GM12878 (cell line): ENCODE data around the gene NFYB. TPM values are rescaled to one million over a fixed set of nuclear protein-coding genes. Genes with fewer than 3 reads are reported as not detected.

Experiments used
- ATF3 ChIP-seq: IDR thresholded peaks from 2 replicates; pipeline ENCODE4 v1.6.1; 2011; ENCODE audit warnings: low read depth, mild to moderate bottlenecking, low read length, moderate library complexity, borderline replicate concordance; ENCODE audit errors: extremely low read depth
- CHD2 ChIP-seq: IDR thresholded peaks from 2 replicates; pipeline ENCODE4 v1.6.1; 2011; ENCODE audit warnings: low read depth, low read length, improper control_type of control experiment, borderline replicate concordance
- EP300 ChIP-seq, 2 experiments: fragments of 150-350 bp in 1 of 2; IDR thresholded peaks; 2 replicates each; pipeline ENCODE4 v1.6.1; 2011 to 2012; ENCODE audit warnings: low read depth in 2 of 2, low read length in 2 of 2, borderline replicate concordance in 1 of 2, improper control_type of control experiment in 1 of 2, inconsistent platforms in 1 of 2; ENCODE audit not compliant: control insufficient read depth in 1 of 2
- HSF1 ChIP-seq: fragments of 150-350 bp; IDR thresholded peaks from 2 replicates; pipeline ENCODE4 v1.6.1; 2014; ENCODE audit warnings: mild to moderate bottlenecking, low read depth, low read length
- PRDM15 ChIP-seq: fragments of 450-650 bp; formaldehyde crosslinking; IDR thresholded peaks from 2 replicates; pipeline ENCODE4 v1.4.0; 2020; ENCODE audit warnings: mild to moderate bottlenecking, moderate library complexity
- RAD21 ChIP-seq: IDR thresholded peaks from 2 replicates; pipeline ENCODE4 v1.6.1; 2011; ENCODE audit warnings: mild to moderate bottlenecking, low read depth, low read length, moderate library complexity; ENCODE audit not compliant: insufficient read depth
- SP1 ChIP-seq: IDR thresholded peaks from one replicate; pipeline ENCODE4 v1.6.1; 2011; ENCODE audit warnings: low read depth, low read length
- ZNF687 ChIP-seq: fragments of 450-650 bp; IDR thresholded peaks from 2 replicates; pipeline ENCODE4 v1.6.1; 2017; ENCODE audit warnings: mild to moderate bottlenecking, moderate library complexity
- polyA plus RNA-seq, 11 experiments: library from polyadenylated mRNA; depleted of rRNA in 4 of 11; unstranded in 6 of 11; stranded (reverse) in 5 of 11; fragments of >200 nt; fragmentation: Nextera tagmentation in 4 of 11; fragmentation: Illumina TruSeq in 1 of 11; extraction: Ambion mirVana in 4 of 11; extraction: Trizol in 1 of 11; gene quantifications; 1 replicate in 1 of 11; 2 replicates in 10 of 11; pipeline versions ENCODE4 v1.2.1 to v1.2.3, GENCODE V29; 2011 to 2016; ENCODE audit warnings: inconsistent platforms in 2 of 11, missing spikeins in 2 of 11, low read depth in 1 of 11
- total RNA-seq, 4 experiments: library from RNA; depleted of rRNA in 3 of 4; stranded (reverse); fragments of >200 nt in 3 of 4; fragmentation: Illumina TruSeq in 1 of 4; extraction: Trizol in 1 of 4; gene quantifications; 2 replicates each; pipeline versions ENCODE4 v1.2.1 to v1.2.3, GENCODE V29; 2013 to 2021

Gene NFYB
- total and polyA plus RNA-seq, 10 of the 15 experiments (the other 5 are each of a cell fraction or from before 2014, with no cell fraction given): 13.8 to 42.3 (median 28.2) TPM

DNA sequence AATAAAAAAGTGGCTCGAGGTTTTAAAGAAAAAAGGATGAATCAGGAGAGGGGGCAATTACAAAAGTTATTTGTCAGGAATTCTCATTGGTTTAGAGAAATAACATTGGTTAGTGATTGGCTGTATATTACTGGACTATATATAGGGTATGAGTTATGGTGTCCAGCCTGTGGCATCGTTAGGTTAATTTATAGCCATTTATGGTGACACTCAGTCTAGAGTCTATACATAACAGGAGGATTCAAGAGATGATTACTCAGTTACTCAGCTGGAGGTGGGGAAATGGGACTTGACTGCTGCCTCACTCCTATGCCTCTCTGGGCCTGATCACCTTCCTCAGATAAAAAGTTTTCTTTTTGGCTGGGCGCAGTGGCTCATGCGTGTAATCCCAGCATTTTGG, 25.6 kb upstream of the NFYB start (continued):
- no peak for TF ChIP-seq RAD21
- no peak for TF ChIP-seq CHD2
- no peak for TF ChIP-seq PRDM15 (CRISPR knock-in tag)
- TF ChIP-seq EP300 (IDR thresholded peaks at IDR 0.05; ENCODE audit: borderline replicate concordance in 1 of 2, control insufficient read depth in 1 of 2, low read depth in 2 of 2, low read length in 2 of 2): no peak
- no peak for TF ChIP-seq ZNF687
- TF ChIP-seq HSF1: no peak
- no peak for TF ChIP-seq ATF3
- TF ChIP-seq SP1: no peak
